ENCODE results near the gene ZBTB1. TPM values are rescaled to one million over a fixed set of nuclear protein-coding genes. Genes with fewer than 3 reads are reported as not detected.
"Not testable (repeated sequence)": the region's sequence is repeated elsewhere in the genome, so short reads cannot be mapped to it uniquely, and the experiment has no call there.

ZBTB1 gene
- total and polyA plus RNA-seq, 2 experiments from 2014 or later = 37.5 to 60.0 TPM

DNA sequence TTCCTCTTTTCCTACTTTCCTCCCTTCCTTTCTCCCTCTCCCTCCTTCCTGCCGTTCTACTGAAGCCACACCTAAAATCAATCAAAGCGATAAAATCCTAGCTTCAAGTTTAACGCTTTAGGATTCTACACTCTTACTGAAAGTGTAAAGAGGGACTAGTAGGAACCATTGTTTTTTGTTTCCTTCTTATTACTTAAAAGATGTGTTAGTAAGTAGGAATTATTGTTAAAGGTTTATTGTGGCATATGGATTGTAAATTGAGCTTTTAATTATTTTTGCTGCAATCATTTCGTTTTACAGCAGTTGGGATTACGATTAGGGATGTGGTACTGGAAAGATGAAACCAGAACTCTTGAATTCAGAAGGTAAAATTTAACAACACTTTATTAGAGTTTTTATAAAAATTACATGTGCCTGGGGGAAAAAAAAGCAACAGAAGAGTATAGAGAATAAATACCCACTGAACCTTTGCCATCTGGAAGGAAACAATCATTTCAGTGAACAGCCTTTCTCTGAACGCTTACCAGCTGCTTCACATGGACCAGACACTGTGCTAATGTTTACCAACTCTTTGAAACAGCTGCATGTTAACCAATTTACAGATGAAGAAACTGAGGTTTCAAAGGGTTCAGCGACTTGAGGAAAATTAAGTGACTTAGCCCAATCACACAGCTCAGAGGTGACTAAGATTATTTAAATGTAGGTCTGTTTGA, 46.2 kb downstream of the ZBTB1 start:
- H3K9ac ChIP-seq = no peak overlapping the region
- no peaks in the 10 kb centered on the region for H3K27me3 ChIP-seq (replicated peaks; ENCODE audit: insufficient read depth)
- H2AFZ ChIP-seq = peak overlapping the region; percentile 92
- in situ Hi-C loops (cut with MboI) = no loop called here
- DNase-seq = no peak
- peaks cover 22% of the 10 kb centered on the region; the same call in 1 of the 2 replicates for H3F3A ChIP-seq (ENCODE audit: insufficient read depth)
- peak overlapping the region; percentile 77 for H3K4me2 ChIP-seq (ENCODE audit: unreplicated experiment)
- no peaks in the 10 kb centered on the region for H3K9me3 ChIP-seq (ENCODE audit: low read depth)
- H3K4me3 ChIP-seq = peak overlapping the region; percentile 61; the same call in 1 of the 2 replicates
- H3K4me1 ChIP-seq (ENCODE audit: insufficient read depth) = peaks cover 17% of the 10 kb centered on the region
- no peaks in the 10 kb centered on the region for H3K36me3 ChIP-seq (ENCODE audit: low read depth)
- no peaks in the 10 kb centered on the region for H4K20me1 ChIP-seq (ENCODE audit: insufficient read depth)
- TF ChIP-seq EZH2phosphoT487 (IDR thresholded peaks at IDR 0.05; ENCODE audit: insufficient read depth, low read depth) (no peak), EZH2 (IDR thresholded peaks at IDR 0.05; ENCODE audit: insufficient read depth, poor library complexity, severe bottlenecking) (no peak)
- no peak overlapping the region for H3K27ac ChIP-seq
- 47 to 49% methylated on average over 7 of the region's 7 CpGs for WGBS, 2 experiments (ENCODE audit: low coverage in 1 of 2, low lambda C conversion rate in 2 of 2, missing lambda C conversion rate in 2 of 2)
- H3K79me2 ChIP-seq (ENCODE audit: insufficient read depth) = no peaks in the 10 kb centered on the region
- no peaks in the 10 kb centered on the region for H3K9me2 ChIP-seq (ENCODE audit: insufficient read depth)

DNA sequence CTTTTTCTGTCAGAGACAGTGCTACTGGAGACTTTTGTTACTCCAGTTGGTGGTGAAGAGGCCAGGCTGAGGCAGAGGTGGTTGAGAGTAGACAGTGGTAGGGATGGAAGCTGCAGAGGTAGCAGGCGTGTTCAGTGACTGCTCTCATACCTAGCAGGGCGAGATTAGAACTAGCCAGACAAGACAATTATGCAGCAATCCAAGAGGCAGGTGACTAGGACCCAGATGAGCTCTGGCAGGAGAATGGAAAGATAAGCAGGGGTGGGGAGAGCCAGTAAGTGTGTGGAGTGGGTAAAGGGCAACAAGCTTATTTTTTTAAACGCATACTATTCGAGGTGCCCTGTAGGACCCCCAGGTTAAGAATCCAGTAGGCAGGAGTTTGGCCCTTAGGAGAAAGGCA, 50.0 kb downstream of the ZBTB1 start:
- H3K36me3 ChIP-seq (ENCODE audit: low read depth) = no peaks in the 10 kb centered on the region
- no peak overlapping the region for H2AFZ ChIP-seq
- no peaks in the 10 kb centered on the region for H3K9me3 ChIP-seq (ENCODE audit: low read depth)
- no peak overlapping the region for H3K27ac ChIP-seq
- in situ Hi-C loops (cut with MboI) = no loop called here
- WGBS, 2 experiments (ENCODE audit: low coverage in 1 of 2, low lambda C conversion rate in 2 of 2, missing lambda C conversion rate in 2 of 2) = 77 to 82% methylated on average over 4 of the region's 4 CpGs
- DNase-seq = no peak
- no peaks in the 10 kb centered on the region for H3K79me2 ChIP-seq (ENCODE audit: insufficient read depth)
- no peaks in the 10 kb centered on the region for H4K20me1 ChIP-seq (ENCODE audit: insufficient read depth)
- no peaks in the 10 kb centered on the region for H3K27me3 ChIP-seq (replicated peaks; ENCODE audit: insufficient read depth)
- no peak overlapping the region for H3K4me2 ChIP-seq (ENCODE audit: unreplicated experiment)
- no peaks in the 10 kb centered on the region for H3K9me2 ChIP-seq (ENCODE audit: insufficient read depth)
- TF ChIP-seq EZH2phosphoT487 (IDR thresholded peaks at IDR 0.05; ENCODE audit: insufficient read depth, low read depth) (no peak), EZH2 (IDR thresholded peaks at IDR 0.05; ENCODE audit: insufficient read depth, poor library complexity, severe bottlenecking) (no peak)
- peaks cover 12% of the 10 kb centered on the region for H3K4me1 ChIP-seq (ENCODE audit: insufficient read depth)
- no peak overlapping the region for H3K4me3 ChIP-seq
- H3F3A ChIP-seq (ENCODE audit: insufficient read depth) = peaks cover 8% of the 10 kb centered on the region; the same call in 1 of the 2 replicates
- H3K9ac ChIP-seq = no peak overlapping the region

DNA sequence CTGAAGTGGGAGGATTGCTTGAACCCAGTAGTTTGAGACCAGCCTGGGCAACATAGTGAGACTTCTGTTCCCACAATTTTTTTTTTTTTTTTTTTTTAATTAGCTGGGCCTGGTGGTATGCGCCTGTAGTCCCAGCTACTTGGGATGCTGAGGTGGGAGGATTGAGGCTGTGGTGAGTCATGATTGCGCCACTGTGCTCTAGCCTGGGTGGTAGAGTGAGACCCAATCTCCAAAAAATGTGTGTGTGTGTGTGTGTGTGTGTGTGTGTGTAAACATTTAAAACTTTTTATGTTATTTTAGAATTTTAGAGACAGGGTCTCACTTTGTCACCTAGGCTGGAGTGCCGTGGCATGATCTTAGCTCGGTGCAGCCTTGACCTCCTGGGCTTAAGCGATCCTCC, 52.0 kb downstream of the ZBTB1 start:
- in situ Hi-C loops (cut with MboI) = no loop called here
- peak; percentile 75 for DNase-seq
- Histone ChIP-seq H3K4me1 (ENCODE audit: insufficient read depth) (peaks cover 3% of the 10 kb centered on the region; the same call in 1 of the 2 replicates), H3K4me3 (no peak overlapping the region), H3K9me3 (ENCODE audit: low read depth) (no peaks in the 10 kb centered on the region), H4K20me1 (ENCODE audit: insufficient read depth) (no peaks in the 10 kb centered on the region), H3K9ac (no peak overlapping the region), H3K9me2 (ENCODE audit: insufficient read depth) (no peaks in the 10 kb centered on the region), H3K27ac (no peak overlapping the region), H3K4me2 (ENCODE audit: unreplicated experiment) (no peak overlapping the region), H2AFZ (no peak overlapping the region), H3K27me3 (replicated peaks; ENCODE audit: insufficient read depth) (no peaks in the 10 kb centered on the region), H3K79me2 (ENCODE audit: insufficient read depth) (no peaks in the 10 kb centered on the region), H3F3A (ENCODE audit: insufficient read depth) (no peaks in the 10 kb centered on the region), H3K36me3 (ENCODE audit: low read depth) (no peaks in the 10 kb centered on the region)
- no peak for TF ChIP-seq EZH2phosphoT487 (IDR thresholded peaks at IDR 0.05; ENCODE audit: insufficient read depth, low read depth)
- 76 to 82% methylated on average over 5 of the region's 5 CpGs for WGBS, 2 experiments (ENCODE audit: low coverage in 1 of 2, low lambda C conversion rate in 2 of 2, missing lambda C conversion rate in 2 of 2)

DNA sequence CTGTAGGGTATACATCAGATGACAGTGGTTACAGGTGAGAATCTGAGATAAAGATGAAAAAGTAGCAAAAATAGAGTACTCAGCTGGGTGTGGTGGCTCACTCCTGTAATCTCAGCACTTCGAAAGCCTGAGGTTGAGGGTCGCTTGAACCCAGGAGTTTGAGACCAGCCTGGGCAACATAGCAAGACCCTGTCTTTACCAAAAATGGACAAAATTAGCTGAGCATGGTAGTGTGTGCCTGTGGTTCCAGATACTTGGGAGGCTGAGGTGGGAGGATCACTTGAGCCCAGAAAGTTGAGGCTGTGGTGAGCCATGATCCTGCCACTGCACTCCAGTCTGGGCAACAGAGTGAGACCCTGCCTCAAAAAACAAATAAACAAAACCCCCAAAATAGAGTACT, 53.6 kb downstream of the ZBTB1 start:
- in situ Hi-C loops (cut with MboI); H2AFZ ChIP-seq; H3K9me2 ChIP-seq (ENCODE audit: insufficient read depth); H3K9ac ChIP-seq; H3K4me3 ChIP-seq; DNase-seq; H3K9me3 ChIP-seq (ENCODE audit: low read depth); H3K4me1 ChIP-seq (ENCODE audit: insufficient read depth); H3K36me3 ChIP-seq (ENCODE audit: low read depth); H4K20me1 ChIP-seq (ENCODE audit: insufficient read depth); H3F3A ChIP-seq (ENCODE audit: insufficient read depth); H3K27ac ChIP-seq; H3K79me2 ChIP-seq (ENCODE audit: insufficient read depth); H3K4me2 ChIP-seq (ENCODE audit: unreplicated experiment); H3K27me3 ChIP-seq (replicated peaks; ENCODE audit: insufficient read depth): not testable (repeated sequence)
- WGBS, 2 experiments (ENCODE audit: low coverage in 1 of 2, low lambda C conversion rate in 2 of 2, missing lambda C conversion rate in 2 of 2) = 89 to 98% methylated on average over 2 of the region's 2 CpGs

DNA sequence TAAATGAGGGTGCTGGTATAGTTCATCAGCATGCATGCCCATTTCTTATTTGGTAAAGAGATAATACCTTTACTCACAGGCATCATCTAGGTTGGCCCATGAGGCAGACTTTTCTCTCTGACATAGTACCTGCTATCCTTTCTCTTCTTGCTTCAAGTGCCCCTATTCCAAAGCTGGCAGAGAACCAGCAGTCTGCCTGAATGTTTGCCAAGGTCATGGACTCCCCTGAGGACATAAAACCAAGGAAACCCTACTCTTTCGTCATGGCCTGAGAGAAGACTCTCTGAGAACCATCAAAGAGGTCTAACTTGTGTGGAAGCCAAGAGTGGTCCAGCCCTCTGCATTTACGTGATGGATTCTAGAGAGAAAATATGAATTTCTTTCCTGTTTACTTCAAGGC, 57.1 kb downstream of the ZBTB1 start:
- in situ Hi-C loops (cut with MboI) = no loop called here
- no peak for TF ChIP-seq EZH2phosphoT487 (IDR thresholded peaks at IDR 0.05; ENCODE audit: insufficient read depth, low read depth)
- DNase-seq = no peak
- H2AFZ ChIP-seq = no peak overlapping the region
- no peaks in the 10 kb centered on the region for H3K79me2 ChIP-seq (ENCODE audit: insufficient read depth)
- H3K9me3 ChIP-seq (ENCODE audit: low read depth) = no peaks in the 10 kb centered on the region
- H3K27me3 ChIP-seq (replicated peaks; ENCODE audit: insufficient read depth) = no peaks in the 10 kb centered on the region
- no peaks in the 10 kb centered on the region for H4K20me1 ChIP-seq (ENCODE audit: insufficient read depth)
- H3F3A ChIP-seq (ENCODE audit: insufficient read depth) = peaks cover 4% of the 10 kb centered on the region; the same call in 1 of the 2 replicates
- H3K36me3 ChIP-seq (ENCODE audit: low read depth) = no peaks in the 10 kb centered on the region
- H3K4me2 ChIP-seq (ENCODE audit: unreplicated experiment) = no peak overlapping the region
- no peak overlapping the region for H3K27ac ChIP-seq
- H3K4me3 ChIP-seq = no peak overlapping the region
- H3K9ac ChIP-seq = no peak overlapping the region
- WGBS, 2 experiments (ENCODE audit: low coverage in 1 of 2, low lambda C conversion rate in 2 of 2, missing lambda C conversion rate in 2 of 2) = 90 to 91% methylated on average over 2 of the region's 2 CpGs
- H3K9me2 ChIP-seq (ENCODE audit: insufficient read depth) = no peaks in the 10 kb centered on the region
- H3K4me1 ChIP-seq (ENCODE audit: insufficient read depth) = peaks cover 7% of the 10 kb centered on the region
